Peyer's patch (tissue), 4 donors: ENCODE results near the gene MXRA8. TPM values are rescaled to one million over a fixed set of nuclear protein-coding genes. Genes with fewer than 3 reads are reported as not detected.

Source experiments
- DNase-seq, 3 donors: peaks; one replicate each; pipeline ENCODE4 v3.0.0-alpha.2; 2017 to 2019
- H3K27ac ChIP-seq, 4 donors: fragments of 200-600 bp; sonication (generic); one replicate each; pipeline ENCODE4 v1.5.1; 2016 to 2019
- H3K27me3 ChIP-seq, 2 donors: fragments of 200-600 bp; sonication (generic); one replicate each; pipeline ENCODE4 v1.5.1; 2019
- H3K36me3 ChIP-seq, 3 donors: fragments of 200-600 bp; sonication (generic); one replicate each; pipeline ENCODE4 v1.5.1; 2016 to 2019
- H3K4me1 ChIP-seq, 4 donors: fragments of 200-600 bp; sonication (generic); one replicate each; pipeline ENCODE4 v1.5.1; 2016 to 2019
- H3K4me3 ChIP-seq, 4 donors: fragments of 200-600 bp; sonication (generic); 1 replicate in 3 of 4; 2 replicates in 1 of 4; pipeline ENCODE4 v1.5.1; 2016 to 2019; ENCODE audit warnings: mild to moderate bottlenecking in 1 of 4
- H3K9me3 ChIP-seq, 4 donors: fragments of 200-600 bp; sonication (generic); one replicate each; pipeline ENCODE4 v1.5.1; 2016 to 2019; ENCODE audit warnings: mild to moderate bottlenecking in 1 of 4
- CTCF ChIP-seq, 6 experiments: fragments of 450-650 bp in 4 of 6; fragments of 200-600 bp in 2 of 6; sonication (generic) in 1 of 6; IDR thresholded peaks; one replicate each; pipeline ENCODE4 v1.5.1; 2017 to 2019; ENCODE audit warnings: antibody characterized with exemption in 6 of 6, mild to moderate bottlenecking in 3 of 6, moderate library complexity in 1 of 6
- POLR2A ChIP-seq, 2 donors: fragments of 450-650 bp; IDR thresholded peaks; one replicate each; pipeline ENCODE4 v1.5.1; 2017; ENCODE audit warnings: antibody characterized with exemption in 2 of 2, mild to moderate bottlenecking in 2 of 2, moderate library complexity in 2 of 2
- total RNA-seq, 4 donors: library from RNA; depleted of rRNA; stranded (reverse); fragments of >200 nt; gene quantifications; one replicate each; pipeline ENCODE4 v1.1.0, GENCODE V29; 2016

Gene MXRA8
- total RNA-seq, 4 donors from 2014 or later = 11.7 to 56.1 (median 35.6) TPM

GRCh38 chr1:1353389-1354151 is 4.8 kb downstream of the MXRA8 start:
- H3K4me1 ChIP-seq = peaks cover 2 to 60% (median 20%) of the 10 kb centered on the region in 4 donors
- no peaks in the 10 kb centered on the region for H3K9me3 ChIP-seq
- H3K36me3 ChIP-seq = peaks cover 0 to 8% (median 0%) of the 10 kb centered on the region in 3 donors
- H3K4me3 ChIP-seq = no peak overlapping the region
- peaks cover 0 to 10% of the 10 kb centered on the region in 2 donors for H3K27me3 ChIP-seq
- no peak overlapping the region for H3K27ac ChIP-seq
- no peak for TF ChIP-seq POLR2A (IDR thresholded peaks at IDR 0.05)
- no peak for TF ChIP-seq CTCF (IDR thresholded peaks at IDR 0.05)
- no peak for DNase-seq

GRCh38 chr1:1352786-1353388 is 5.5 kb downstream of the MXRA8 start:
- Histone ChIP-seq H3K4me1 (peaks cover 2 to 61% (median 24%) of the 10 kb centered on the region in 4 donors), H3K9me3 (no peaks in the 10 kb centered on the region), H3K4me3 (no peak overlapping the region), H3K27ac (peak overlapping the region in 1 of 4 donors; percentile 39), H3K27me3 (peaks cover 0 to 10% of the 10 kb centered on the region in 2 donors), H3K36me3 (peaks cover 0 to 8% (median 0%) of the 10 kb centered on the region in 3 donors)
- no peak for DNase-seq
- TF ChIP-seq POLR2A (IDR thresholded peaks at IDR 0.05) = no peak

- H3K4me1 ChIP-seq = peaks cover 2 to 71% (median 28%) of the 10 kb centered on the region in 4 donors
- H3K27ac ChIP-seq = peak overlapping the region in 3 of 4 donors; percentile 12 to 53 (median 52)
- H3K9me3 ChIP-seq = no peaks in the 10 kb centered on the region
- peaks cover 0 to 10% of the 10 kb centered on the region in 2 donors for H3K27me3 ChIP-seq
- no peak for DNase-seq
- TF ChIP-seq CTCF (IDR thresholded peaks at IDR 0.05) = no peak
- no peak for TF ChIP-seq POLR2A (IDR thresholded peaks at IDR 0.05)
- no peak overlapping the region for H3K4me3 ChIP-seq
- peaks cover 0 to 8% (median 0%) of the 10 kb centered on the region in 3 donors for H3K36me3 ChIP-seq
Measured at GRCh38 chr1:1351511-1352427, 6.6 kb downstream of the MXRA8 start.

GRCh38 chr1:1349256-1350012 is 8.9 kb downstream of the MXRA8 start, which contains the start of gene DVL1:
DVL1 (minus strand) TSS chr1:1349418; CDS start chr1:1349065, 353 bp downstream.
- TF ChIP-seq CTCF (IDR thresholded peaks at IDR 0.05) (peak; percentile 30 to 66 (median 52)), POLR2A (IDR thresholded peaks at IDR 0.05) (peak in 1 of 2 donors; percentile 63)
- Histone ChIP-seq H3K4me3 (peak within 1 kb of the TSS; percentile 80 to 96 (median 90)), H3K4me1 (peaks cover 4 to 71% (median 19%) of the 10 kb centered on the region in 4 donors), H3K27ac (peak within 1 kb of the TSS; percentile 85 to 93 (median 91)), H3K36me3 (peaks cover 0 to 7% (median 0%) of the 10 kb centered on the region in 3 donors), H3K27me3 (no peaks in the 10 kb centered on the region), H3K9me3 (no peaks in the 10 kb centered on the region)
- DNase-seq = peak; percentile 66 to 82 (median 81)

- Histone ChIP-seq H3K27me3 (no peaks in the 10 kb centered on the region), H3K9me3 (no peaks in the 10 kb centered on the region), H3K4me1 (peaks cover 4 to 70% (median 17%) of the 10 kb centered on the region in 4 donors), H3K36me3 (no peaks in the 10 kb centered on the region), H3K27ac (peak overlapping the region; percentile 54 to 92 (median 72)), H3K4me3 (peak overlapping the region; percentile 58 to 93 (median 90))
- TF ChIP-seq POLR2A (IDR thresholded peaks at IDR 0.05) (no peak), CTCF (IDR thresholded peaks at IDR 0.05) (no peak)
- no peak for DNase-seq
Measured at GRCh38 chr1:1348420-1349255, 9.7 kb downstream of the MXRA8 start.
